GM19467 (cell line): Measurements from ENCODE around the gene OR4S1.
"Not testable (repeated sequence)": the region's sequence is repeated elsewhere in the genome, so short reads cannot be mapped to it uniquely, and the experiment has no call there.

Experiments used
- ATAC-seq: cut with Tn5 transposase; IDR thresholded peaks from one replicate; pipeline ENCODE4 v1.9.1; 2021; ENCODE audit warnings: mild to moderate bottlenecking, moderate library complexity; ENCODE audit not compliant: unreplicated experiment

Gene OR4S1

GRCh38 chr11:48305923-48306322 is at the start of gene OR4S1:
Gene OR4S1, plus strand, starts transcription at chr11:48306223. Its CDS starts 0 bp downstream, at chr11:48306223.
- no peak for ATAC-seq

- no peak for ATAC-seq
Measured at GRCh38 chr11:48261600-48261999, 44.4 kb upstream of the OR4S1 start.

- no peak for ATAC-seq
Measured at GRCh38 chr11:48263423-48263911, 42.6 kb upstream of the OR4S1 start, which contains the start of gene OR4X1. Gene OR4X1, plus strand, starts transcription at chr11:48263861. Its CDS starts 0 bp downstream, at chr11:48263861.

- no peak for ATAC-seq
Measured at GRCh38 chr11:48270621-48271020, 35.4 kb upstream of the OR4S1 start.

- ATAC-seq: no peak
Measured at GRCh38 chr11:48272606-48273005, 33.4 kb upstream of the OR4S1 start.

GRCh38 chr11:48307760-48308386 is 1.9 kb downstream of the OR4S1 start:
- peak; percentile 81 for ATAC-seq

- not testable (repeated sequence) for ATAC-seq
Measured at GRCh38 chr11:48313590-48313989, 7.6 kb downstream of the OR4S1 start.

- ATAC-seq: not testable (repeated sequence)
Measured at GRCh38 chr11:48319813-48320212, 13.8 kb downstream of the OR4S1 start.

- not testable (repeated sequence) for ATAC-seq
Measured at GRCh38 chr11:48324620-48325019, 18.6 kb downstream of the OR4S1 start, which contains the start of gene OR4C3. Gene OR4C3, plus strand, starts transcription at chr11:48324920. Its CDS starts 102 bp downstream, at chr11:48325022.

- no peak for ATAC-seq
Measured at GRCh38 chr11:48341466-48341865, 35.4 kb downstream of the OR4S1 start.

- ATAC-seq: not testable (repeated sequence)
Measured at GRCh38 chr11:48342505-48342904, 36.5 kb downstream of the OR4S1 start.

GRCh38 chr11:48346286-48346685 is 40.3 kb downstream of the OR4S1 start:
- ATAC-seq: not testable (repeated sequence)

GRCh38 chr11:48354013-48354412 is 48.0 kb downstream of the OR4S1 start:
- no peak for ATAC-seq

GRCh38 chr11:48354677-48355076 is 48.7 kb downstream of the OR4S1 start:
- no peak for ATAC-seq
